GM21381 (cell line): ENCODE data around the gene WNT5A.

ENCODE experiments used
- ATAC-seq: cut with Tn5 transposase; IDR thresholded peaks from one replicate; pipeline ENCODE4 v1.9.1; 2021; ENCODE audit warnings: mild to moderate bottlenecking, moderate library complexity; ENCODE audit not compliant: unreplicated experiment

The WNT5A gene

GRCh38 chr3:55486857-55487380 is at the start of gene WNT5A:
Gene WNT5A, minus strand, starts transcription at chr3:55487306. Its CDS starts 321 bp downstream, at chr3:55486985.
- no peak for ATAC-seq

GRCh38 chr3:55534876-55535275 is 47.8 kb upstream of the WNT5A start:
- ATAC-seq, result no peak

- ATAC-seq, result no peak
Observed at GRCh38 chr3:55532806-55533205, 45.7 kb upstream of the WNT5A start.

- ATAC-seq, result no peak
Observed at GRCh38 chr3:55531321-55531720, 44.2 kb upstream of the WNT5A start.

GRCh38 chr3:55527361-55527760 is 40.3 kb upstream of the WNT5A start:
- ATAC-seq, result no peak

GRCh38 chr3:55526332-55527030 is 39.4 kb upstream of the WNT5A start:
- ATAC-seq, result no peak

GRCh38 chr3:55525436-55525835 is 38.3 kb upstream of the WNT5A start:
- no peak for ATAC-seq

GRCh38 chr3:55524565-55525244 is 37.6 kb upstream of the WNT5A start:
- ATAC-seq, result no peak

GRCh38 chr3:55523471-55523870 is 36.4 kb upstream of the WNT5A start:
- ATAC-seq, result no peak

- no peak for ATAC-seq
Observed at GRCh38 chr3:55521738-55522421, 34.8 kb upstream of the WNT5A start.

GRCh38 chr3:55521064-55521737 is 34.1 kb upstream of the WNT5A start:
- ATAC-seq, result no peak

- no peak for ATAC-seq
Observed at GRCh38 chr3:55519019-55519418, 31.9 kb upstream of the WNT5A start.

GRCh38 chr3:55518451-55518850 is 31.3 kb upstream of the WNT5A start:
- ATAC-seq, result no peak

- no peak for ATAC-seq
Observed at GRCh38 chr3:55516392-55517030, 29.4 kb upstream of the WNT5A start.

- no peak for ATAC-seq
Observed at GRCh38 chr3:55515550-55516246, 28.6 kb upstream of the WNT5A start.

- no peak for ATAC-seq
Observed at GRCh38 chr3:55514962-55515361, 27.9 kb upstream of the WNT5A start.

- no peak for ATAC-seq
Observed at GRCh38 chr3:55512571-55513343, 25.7 kb upstream of the WNT5A start.

- ATAC-seq, result no peak
Observed at GRCh38 chr3:55511895-55512570, 24.9 kb upstream of the WNT5A start.

GRCh38 chr3:55508335-55508734 is 21.2 kb upstream of the WNT5A start:
- no peak for ATAC-seq
